Ishikawa (cell line): ENCODE results near the gene ST6GALNAC6.

Source experiments
- CEBPB ChIP-seq: IDR thresholded peaks from 2 replicates; pipeline ENCODE4 v1.6.1; 2012
- CREB1 ChIP-seq: IDR thresholded peaks from 2 replicates; pipeline ENCODE4 v1.6.1; 2012; ENCODE audit warnings: low read depth
- EGR1 ChIP-seq: IDR thresholded peaks from 2 replicates; pipeline ENCODE4 v1.6.1; 2012
- FOXM1 ChIP-seq: IDR thresholded peaks from 2 replicates; pipeline ENCODE4 v1.6.1; 2012; ENCODE audit warnings: low read depth, borderline replicate concordance
- MAX ChIP-seq: IDR thresholded peaks from 2 replicates; pipeline ENCODE4 v1.6.1; 2012
- NFIC ChIP-seq: IDR thresholded peaks from 2 replicates; pipeline ENCODE4 v1.6.1; 2012
- RAD21 ChIP-seq: IDR thresholded peaks from 2 replicates; pipeline ENCODE4 v1.6.1; 2012; ENCODE audit warnings: low read depth
- TAF1 ChIP-seq: IDR thresholded peaks from 2 replicates; pipeline ENCODE4 v1.6.1; 2012; ENCODE audit warnings: low read depth, mild to moderate bottlenecking
- TCF12 ChIP-seq: IDR thresholded peaks from 2 replicates; pipeline ENCODE4 v1.6.1; 2012; ENCODE audit warnings: low read depth
- YY1 ChIP-seq: IDR thresholded peaks from 2 replicates; pipeline ENCODE4 v1.6.1; 2012; ENCODE audit warnings: low read depth

GRCh38 chr9:127909839-127910273 is 10.5 kb upstream of the ST6GALNAC6 start:
- no peak for TF ChIP-seq EGR1
- TF ChIP-seq TAF1, result no peak
- no peak for TF ChIP-seq CREB1
- TF ChIP-seq YY1, result no peak
- no peak for TF ChIP-seq FOXM1
- TF ChIP-seq NFIC, result no peak
- no peak for TF ChIP-seq MAX
- no peak for TF ChIP-seq RAD21
- no peak for TF ChIP-seq TCF12
- no peak for TF ChIP-seq CEBPB
